ENCODE measurements around the gene GALNT9. TPM values are rescaled to one million over a fixed set of nuclear protein-coding genes. Genes with fewer than 3 reads are reported as not detected.

Gene GALNT9
- total RNA-seq, 2 donors from 2014 or later = 0.34 TPM; not detected in 1

- Mint-ChIP-seq H3K27ac (no peak overlapping the region), H3K9me3 (no peaks in the 10 kb centered on the region), H3K4me3 (no peak overlapping the region), H3K27me3 (peaks cover 8% of the 10 kb centered on the region), H3K4me1 (no peaks in the 10 kb centered on the region), H3K36me3 (ENCODE audit: low read depth) (no peaks in the 10 kb centered on the region)
- ATAC-seq (replicated peaks) = no peak
Observed at GRCh38 chr12:132341318-132342050, 12.1 kb upstream of the GALNT9 start.

- peaks cover 1% of the 10 kb centered on the region for H3K9me3 Mint-ChIP-seq
- peaks cover 11% of the 10 kb centered on the region for H3K27me3 Mint-ChIP-seq
- no peaks in the 10 kb centered on the region for H3K36me3 Mint-ChIP-seq (ENCODE audit: low read depth)
- H3K27ac Mint-ChIP-seq = no peak overlapping the region
- ATAC-seq (replicated peaks) = no peak
- no peak overlapping the region for H3K4me3 Mint-ChIP-seq
- H3K4me1 Mint-ChIP-seq = peaks cover 3% of the 10 kb centered on the region
Observed at GRCh38 chr12:132340266-132341035, 11.1 kb upstream of the GALNT9 start.

- Mint-ChIP-seq H3K36me3 (ENCODE audit: low read depth) (no peaks in the 10 kb centered on the region), H3K27ac (no peak overlapping the region), H3K4me1 (peaks cover 4% of the 10 kb centered on the region)
Observed at GRCh38 chr12:132339856-132340255, 10.5 kb upstream of the GALNT9 start.

GRCh38 chr12:132338781-132339180 is 9.4 kb upstream of the GALNT9 start:
- peaks cover 3% of the 10 kb centered on the region for H3K9me3 Mint-ChIP-seq

More at GRCh38 chr12:132339856-132340255, 10.5 kb upstream of the GALNT9 start:
- Mint-ChIP-seq H3K27me3 (peaks cover 13% of the 10 kb centered on the region), H3K9me3 (peaks cover 3% of the 10 kb centered on the region), H3K4me3 (no peak overlapping the region)
- no peak for ATAC-seq (replicated peaks)

GRCh38 chr12:132338311-132338710 is 8.9 kb upstream of the GALNT9 start:
- Mint-ChIP-seq H3K4me3 (no peak overlapping the region), H3K4me1 (peaks cover 4% of the 10 kb centered on the region)

More at GRCh38 chr12:132338781-132339180, 9.4 kb upstream of the GALNT9 start:
- ATAC-seq (replicated peaks) = no peak
- H3K27ac Mint-ChIP-seq = no peak overlapping the region
- H3K4me3 Mint-ChIP-seq = no peak overlapping the region
- no peaks in the 10 kb centered on the region for H3K36me3 Mint-ChIP-seq (ENCODE audit: low read depth)
- peaks cover 13% of the 10 kb centered on the region for H3K27me3 Mint-ChIP-seq
- peaks cover 4% of the 10 kb centered on the region for H3K4me1 Mint-ChIP-seq

GRCh38 chr12:132337557-132337956 is 8.2 kb upstream of the GALNT9 start:
- Mint-ChIP-seq H3K27ac (no peak overlapping the region), H3K4me1 (peaks cover 4% of the 10 kb centered on the region), H3K9me3 (peaks cover 3% of the 10 kb centered on the region), H3K27me3 (peaks cover 18% of the 10 kb centered on the region), H3K4me3 (no peak overlapping the region), H3K36me3 (ENCODE audit: low read depth) (no peaks in the 10 kb centered on the region)
- ATAC-seq (replicated peaks) = no peak

More at GRCh38 chr12:132338311-132338710, 8.9 kb upstream of the GALNT9 start:
- peaks cover 3% of the 10 kb centered on the region for H3K9me3 Mint-ChIP-seq
- peaks cover 15% of the 10 kb centered on the region for H3K27me3 Mint-ChIP-seq
- no peaks in the 10 kb centered on the region for H3K36me3 Mint-ChIP-seq (ENCODE audit: low read depth)
- no peak overlapping the region for H3K27ac Mint-ChIP-seq
- ATAC-seq (replicated peaks) = no peak

- Mint-ChIP-seq H3K27ac (no peak overlapping the region), H3K27me3 (peaks cover 22% of the 10 kb centered on the region), H3K36me3 (ENCODE audit: low read depth) (no peaks in the 10 kb centered on the region), H3K4me1 (peaks cover 4% of the 10 kb centered on the region), H3K4me3 (no peak overlapping the region), H3K9me3 (peaks cover 3% of the 10 kb centered on the region)
- ATAC-seq (replicated peaks) = no peak
Observed at GRCh38 chr12:132336451-132337413, 7.3 kb upstream of the GALNT9 start.

GRCh38 chr12:132335179-132335756 is 5.9 kb upstream of the GALNT9 start:
- no peak for ATAC-seq (replicated peaks)
- no peak overlapping the region for H3K27ac Mint-ChIP-seq

GRCh38 chr12:132333766-132334165 is 4.4 kb upstream of the GALNT9 start:
- ATAC-seq (replicated peaks) = no peak
- no peak overlapping the region for H3K4me3 Mint-ChIP-seq
- H3K9me3 Mint-ChIP-seq = peaks cover 3% of the 10 kb centered on the region
- H3K27ac Mint-ChIP-seq = no peak overlapping the region
- peaks cover 4% of the 10 kb centered on the region for H3K4me1 Mint-ChIP-seq
- H3K36me3 Mint-ChIP-seq (ENCODE audit: low read depth) = no peaks in the 10 kb centered on the region
- H3K27me3 Mint-ChIP-seq = peaks cover 33% of the 10 kb centered on the region

More at GRCh38 chr12:132335179-132335756, 5.9 kb upstream of the GALNT9 start:
- H3K4me3 Mint-ChIP-seq = no peak overlapping the region
- no peaks in the 10 kb centered on the region for H3K36me3 Mint-ChIP-seq (ENCODE audit: low read depth)
- H3K4me1 Mint-ChIP-seq = peaks cover 4% of the 10 kb centered on the region
- H3K27me3 Mint-ChIP-seq = peaks cover 33% of the 10 kb centered on the region
- H3K9me3 Mint-ChIP-seq = peaks cover 3% of the 10 kb centered on the region

GRCh38 chr12:132333273-132333672 is 3.9 kb upstream of the GALNT9 start:
- Mint-ChIP-seq H3K9me3 (peaks cover 3% of the 10 kb centered on the region), H3K27me3 (peaks cover 33% of the 10 kb centered on the region), H3K36me3 (ENCODE audit: low read depth) (no peaks in the 10 kb centered on the region), H3K4me1 (peaks cover 4% of the 10 kb centered on the region), H3K27ac (no peak overlapping the region), H3K4me3 (no peak overlapping the region)
- ATAC-seq (replicated peaks) = no peak

- no peak overlapping the region for H3K4me3 Mint-ChIP-seq
- H3K27ac Mint-ChIP-seq = no peak overlapping the region
- H3K27me3 Mint-ChIP-seq = peaks cover 29% of the 10 kb centered on the region
- peaks cover 8% of the 10 kb centered on the region for H3K4me1 Mint-ChIP-seq
- no peaks in the 10 kb centered on the region for H3K36me3 Mint-ChIP-seq (ENCODE audit: low read depth)
- no peak for ATAC-seq (replicated peaks)
- H3K9me3 Mint-ChIP-seq = peaks cover 2% of the 10 kb centered on the region
Observed at GRCh38 chr12:132330549-132330881, 1.1 kb upstream of the GALNT9 start.

GRCh38 chr12:132329720-132330548 is 545 bp upstream of the GALNT9 start:
- H3K9me3 Mint-ChIP-seq = no peaks in the 10 kb centered on the region
- no peaks in the 10 kb centered on the region for H3K36me3 Mint-ChIP-seq (ENCODE audit: low read depth)
- no peak for ATAC-seq (replicated peaks)
- no peak overlapping the region for H3K4me3 Mint-ChIP-seq
- peaks cover 6% of the 10 kb centered on the region for H3K4me1 Mint-ChIP-seq
- no peak overlapping the region for H3K27ac Mint-ChIP-seq
- peaks cover 27% of the 10 kb centered on the region for H3K27me3 Mint-ChIP-seq

GRCh38 chr12:132328282-132329029 is 933 bp downstream of the GALNT9 start:
- no peaks in the 10 kb centered on the region for H3K9me3 Mint-ChIP-seq
- H3K4me1 Mint-ChIP-seq = peaks cover 6% of the 10 kb centered on the region
- no peak for ATAC-seq (replicated peaks)
- H3K27ac Mint-ChIP-seq = no peak overlapping the region
- peak overlapping the region; percentile 57 for H3K4me3 Mint-ChIP-seq
- no peaks in the 10 kb centered on the region for H3K36me3 Mint-ChIP-seq (ENCODE audit: low read depth)
- H3K27me3 Mint-ChIP-seq = peaks cover 26% of the 10 kb centered on the region

Data from activated T-helper 17 cell treated with anti-CD3 and anti-CD28 coated beads, Interleukin-2, amount 50 U/mL, for 72 hours (primary cell).